ENCODE data around the gene DIPK1B. TPM values are rescaled to one million over a fixed set of nuclear protein-coding genes. Genes with fewer than 3 reads are reported as not detected.

Gene DIPK1B
- total RNA-seq, 1 experiment from 2014 or later: 45.4 TPM

GRCh38 chr9:136728080-136728547, 15.7 kb downstream of the DIPK1B start (continued):
- TF ChIP-seq ZNF512 (CRISPR knock-in tag; IDR thresholded peaks at IDR 0.05; ENCODE audit: borderline replicate concordance) (no peak), FOXK1 (CRISPR knock-in tag; IDR thresholded peaks at IDR 0.05) (peak; percentile 76), ZNF317 (CRISPR knock-in tag; IDR thresholded peaks at IDR 0.05; ENCODE audit: borderline replicate concordance, low read depth) (no peak), E2F5 (CRISPR knock-in tag; IDR thresholded peaks at IDR 0.05) (peak; percentile 19; the same call in 1 of the 2 replicates), ERG (CRISPR knock-in tag; IDR thresholded peaks at IDR 0.05) (no peak), GRHL2 (CRISPR knock-in tag; IDR thresholded peaks at IDR 0.05; ENCODE audit: insufficient replicate concordance, severe bottlenecking) (no peak), ATF1 (CRISPR knock-in tag; IDR thresholded peaks at IDR 0.05) (0 out of 2 replicates have a peak, but pooled peaks have one; percentile 19), ZNF396 (CRISPR knock-in tag; IDR thresholded peaks at IDR 0.05; ENCODE audit: borderline replicate concordance) (no peak), AFF4 (CRISPR knock-in tag; IDR thresholded peaks at IDR 0.05; ENCODE audit: borderline replicate concordance) (no peak)

GRCh38 chr9:136728548-136729123, 16.3 kb downstream of the DIPK1B start:
- DNase-seq (ENCODE audit: low spot score) (peak; percentile 60), ATAC-seq (peak; percentile 31)
- Mint-ChIP-seq H3K36me3 (peaks cover 34% of the 10 kb centered on the region), H3K4me1 (peaks cover 21% of the 10 kb centered on the region), H3K27me3 (ENCODE audit: low read depth) (no peaks in the 10 kb centered on the region), H3K4me3 (peak overlapping the region; percentile 64), H3K9me3 (no peaks in the 10 kb centered on the region), H3K27ac (no peak overlapping the region)
- ChIA-PET CTCF (interaction anchor here (0.8 to 3.4 kb wide), 28 partner anchors 9 to 383 kb away, joined by 3 to 40 read pairs (median 6); partner anchors contain the start of genes AGPAT2, FBXW5, LCN10 and LCN15), POLR2A (interaction anchor here (1.0 to 1.3 kb wide), 4 partner anchors 8 to 72 kb away, joined by 3 read pairs; no protein-coding TSS in a partner anchor)
- TF ChIP-seq ARID4B (CRISPR knock-in tag; IDR thresholded peaks at IDR 0.05; ENCODE audit: borderline replicate concordance) (0 out of 2 replicates have a peak, but pooled peaks have one; percentile 16), ZNF138 (CRISPR knock-in tag; conservative IDR thresholded peaks at IDR 0.05) (peak; percentile 76; the same call in 1 of the 2 replicates), AR (CRISPR knock-in tag; IDR thresholded peaks at IDR 0.05) (no peak), ZNF425 (CRISPR knock-in tag; conservative IDR thresholded peaks at IDR 0.05) (no peak)
